Measurements from ENCODE around the gene FAM20B.
"Not testable (repeated sequence)": the region's sequence is repeated elsewhere in the genome, so short reads cannot be mapped to it uniquely, and the experiment has no call there.

FAM20B gene, protein sequence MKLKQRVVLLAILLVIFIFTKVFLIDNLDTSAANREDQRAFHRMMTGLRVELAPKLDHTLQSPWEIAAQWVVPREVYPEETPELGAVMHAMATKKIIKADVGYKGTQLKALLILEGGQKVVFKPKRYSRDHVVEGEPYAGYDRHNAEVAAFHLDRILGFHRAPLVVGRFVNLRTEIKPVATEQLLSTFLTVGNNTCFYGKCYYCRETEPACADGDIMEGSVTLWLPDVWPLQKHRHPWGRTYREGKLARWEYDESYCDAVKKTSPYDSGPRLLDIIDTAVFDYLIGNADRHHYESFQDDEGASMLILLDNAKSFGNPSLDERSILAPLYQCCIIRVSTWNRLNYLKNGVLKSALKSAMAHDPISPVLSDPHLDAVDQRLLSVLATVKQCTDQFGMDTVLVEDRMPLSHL

GRCh38 chr1:179025125-179025974, at the start of gene FAM20B:
Gene FAM20B (plus strand): TSS chr1:179025894. CDS start chr1:179043848, 17,954 bp downstream.
- DNase-seq (ENCODE audit: low read depth) = peak; percentile 80

DNA sequence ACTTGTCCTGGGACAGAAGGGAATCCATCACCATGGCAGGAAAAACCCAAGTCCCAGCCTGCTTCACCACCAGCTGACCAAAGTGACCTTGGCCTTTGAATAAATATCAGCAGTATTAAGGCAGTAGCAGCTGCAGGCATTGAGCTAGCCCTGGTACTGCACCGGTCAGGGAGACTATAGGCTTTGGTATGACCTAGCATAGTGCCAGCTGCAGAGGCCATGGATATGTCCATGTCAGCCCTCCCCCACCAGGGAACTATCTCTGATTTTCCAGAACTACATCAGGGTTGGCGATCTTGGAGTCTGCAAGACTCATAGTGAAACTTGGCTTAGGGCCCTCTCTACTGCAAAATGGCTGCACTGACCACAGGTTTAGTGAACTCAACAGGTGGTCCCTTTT, 49.2 kb upstream of the FAM20B start:
- DNase-seq (ENCODE audit: low read depth) = no peak

- no peak for DNase-seq (ENCODE audit: low read depth)
Measured at GRCh38 chr1:178986204-178986603, 39.5 kb upstream of the FAM20B start.

- DNase-seq (ENCODE audit: low read depth) = not testable (repeated sequence)
Measured at GRCh38 chr1:178988198-178988597, 37.5 kb upstream of the FAM20B start.

DNA sequence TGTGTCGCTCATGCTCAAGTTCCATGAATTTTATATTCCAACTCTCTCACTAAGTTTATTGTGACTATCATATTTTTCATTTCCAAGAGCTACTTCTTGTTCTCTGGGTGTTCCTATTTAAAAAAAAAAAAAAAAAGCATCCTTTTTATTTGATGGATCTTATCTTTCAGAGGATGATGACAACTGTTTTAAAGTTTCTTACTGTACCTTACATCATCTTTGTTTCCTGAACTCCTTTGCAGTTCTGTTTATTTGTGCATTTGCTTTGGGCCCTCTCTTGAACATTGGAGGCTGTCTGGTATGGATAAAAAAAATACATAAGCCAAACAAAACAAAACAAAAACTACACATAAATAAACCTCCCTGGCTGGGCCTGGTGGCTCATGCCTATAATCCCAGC, 32.1 kb upstream of the FAM20B start:
- no peak for DNase-seq (ENCODE audit: low read depth)

DNA sequence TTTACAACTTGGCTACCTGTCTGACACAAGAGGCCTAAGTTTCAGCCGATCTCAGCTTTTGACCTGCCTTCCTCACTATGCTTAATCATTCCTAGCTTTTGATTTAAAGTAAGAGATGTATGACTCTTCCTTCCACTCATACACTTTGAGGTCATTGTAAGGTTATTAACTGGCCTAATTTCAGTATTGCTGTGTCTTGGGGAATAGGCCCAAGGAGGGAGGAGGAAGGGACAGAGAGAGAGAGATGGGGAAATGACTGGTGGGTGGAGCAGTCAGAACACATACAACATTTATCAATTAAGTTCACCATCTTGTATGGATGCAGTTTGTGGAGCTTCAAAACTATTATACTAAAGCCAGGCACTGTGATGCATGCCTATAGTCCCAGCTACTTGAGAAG, 28.3 kb upstream of the FAM20B start:
- no peak for DNase-seq (ENCODE audit: low read depth)

- no peak for DNase-seq (ENCODE audit: low read depth)
Measured at GRCh38 chr1:178998295-178998694, 27.4 kb upstream of the FAM20B start.

DNA sequence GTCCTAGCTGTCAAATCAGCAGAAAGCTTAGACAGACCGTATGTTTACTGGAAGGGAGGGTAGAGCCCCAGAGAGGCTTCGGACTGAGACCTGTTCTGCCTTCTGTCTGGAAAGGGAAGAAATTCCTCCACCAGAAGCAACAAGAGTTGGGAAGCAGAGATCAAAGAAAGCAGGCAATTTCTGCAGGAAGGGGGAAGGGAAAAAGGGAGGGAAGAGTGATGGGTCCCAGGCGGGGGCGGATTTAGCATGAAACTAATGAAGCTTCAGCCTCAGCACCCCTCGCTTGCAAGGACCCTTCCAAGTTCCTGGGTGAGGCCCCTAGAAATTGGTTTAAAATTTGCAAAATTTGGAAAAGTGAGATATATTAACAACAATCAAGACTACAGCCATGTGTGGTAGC, 26.6 kb upstream of the FAM20B start:
- no peak for DNase-seq (ENCODE audit: low read depth)

DNA sequence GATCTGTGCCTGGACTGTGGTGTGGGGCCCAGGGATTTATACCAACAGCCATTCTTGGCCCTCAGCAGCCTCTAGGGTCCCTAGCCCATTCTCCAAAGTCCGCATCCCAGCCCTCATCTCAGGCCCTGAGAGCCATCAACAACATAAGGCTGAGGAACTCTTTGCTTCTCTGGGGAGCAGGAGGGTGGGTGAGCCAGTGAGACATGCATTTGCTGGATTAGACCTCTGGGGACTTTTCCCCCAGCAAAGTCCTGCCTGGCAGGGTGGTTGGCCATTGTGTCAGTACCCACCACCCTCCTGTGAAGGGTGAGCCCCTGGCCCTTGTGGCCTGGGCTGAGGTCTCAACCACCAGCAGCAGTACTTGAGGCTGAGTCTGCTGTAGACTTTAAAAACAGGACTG, 24.2 kb upstream of the FAM20B start:
- DNase-seq (ENCODE audit: low read depth) = no peak

GRCh38 chr1:179002064-179002463, 23.6 kb upstream of the FAM20B start:
- DNase-seq (ENCODE audit: low read depth) = not testable (repeated sequence)

DNA sequence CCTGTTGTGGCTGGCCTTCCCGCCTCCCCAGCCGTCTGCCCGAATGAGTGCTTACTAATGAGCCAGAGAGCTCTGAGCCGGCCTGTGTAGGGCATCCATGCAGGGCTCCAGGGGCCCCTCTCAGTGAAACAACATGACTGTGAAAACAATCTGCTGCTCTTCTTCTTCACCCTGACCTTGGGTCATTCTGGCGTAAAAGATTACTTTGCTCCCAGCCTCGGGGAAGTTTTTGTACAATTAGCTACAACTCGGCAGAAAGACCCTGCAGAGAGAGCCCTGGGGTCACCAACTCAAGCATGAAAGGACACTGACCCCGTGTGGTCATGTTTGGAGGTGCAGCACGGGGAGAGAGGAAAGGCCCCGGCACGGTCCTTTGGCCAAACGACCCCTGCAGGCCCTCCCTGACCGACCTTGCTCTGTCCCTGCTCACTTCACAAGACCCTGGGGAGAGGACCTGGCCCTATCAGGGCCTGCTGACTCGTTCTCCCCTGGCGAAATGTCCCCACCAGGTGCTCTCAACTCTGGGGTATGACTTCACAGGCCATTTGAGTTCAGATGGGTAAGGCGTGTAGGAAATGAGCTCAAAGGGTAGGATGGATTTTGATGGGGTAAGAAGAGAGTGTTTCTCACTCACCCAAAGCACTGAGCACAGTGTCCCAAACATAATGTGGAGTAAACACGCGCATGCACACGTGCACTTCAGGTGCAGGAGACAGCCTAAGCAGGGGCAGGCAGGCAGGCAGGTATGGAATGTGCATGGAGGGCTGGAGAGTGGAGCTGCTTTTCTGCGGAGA, 22.9 kb upstream of the FAM20B start:
- DNase-seq (ENCODE audit: low read depth) = peak; percentile 57

DNA sequence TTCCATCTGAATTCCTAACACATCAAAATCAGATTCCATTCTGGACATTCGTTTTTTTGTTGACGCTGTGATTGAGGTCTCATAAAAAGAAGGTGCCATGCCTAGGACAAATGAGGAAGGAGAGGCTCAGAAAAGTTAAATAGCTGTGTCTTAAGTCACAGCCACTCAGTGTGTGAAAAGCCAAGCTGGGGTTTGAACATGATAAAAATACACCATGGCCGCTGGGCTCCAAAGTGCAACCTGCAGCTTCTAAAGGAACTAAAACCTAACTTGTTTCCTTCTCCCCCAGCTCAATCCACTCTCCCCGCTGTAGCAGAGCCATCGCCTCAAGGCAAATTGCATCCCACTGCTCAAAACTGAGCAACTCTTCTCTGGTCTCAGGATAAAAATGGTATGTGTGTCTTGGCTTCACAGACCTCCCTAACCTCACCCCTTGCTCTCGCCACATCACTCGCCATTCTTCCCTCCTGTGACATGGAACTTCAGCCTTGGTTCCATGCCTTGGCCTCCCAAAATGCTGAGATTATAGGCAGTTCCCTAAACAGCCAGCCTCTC, 22.1 kb upstream of the FAM20B start:
- DNase-seq (ENCODE audit: low read depth) = no peak

DNA sequence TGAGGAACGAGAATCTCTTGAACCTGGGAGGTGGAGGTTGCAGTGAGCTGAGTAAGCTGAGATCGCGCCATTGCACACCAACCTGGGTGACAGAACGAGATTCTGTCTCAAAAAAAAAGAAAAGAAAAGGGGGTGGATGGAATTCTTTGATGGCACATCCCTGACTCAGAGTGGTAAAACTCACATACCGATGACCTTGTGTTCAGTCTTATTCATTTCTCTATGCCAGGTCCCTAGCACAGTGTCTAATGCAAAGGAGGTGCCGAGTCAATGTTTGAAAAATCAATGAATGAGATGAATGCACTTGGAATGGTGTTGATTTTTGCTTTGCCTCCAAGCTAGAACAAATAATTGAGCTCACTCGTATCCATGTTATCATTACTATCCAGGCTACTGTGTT, 18.5 kb upstream of the FAM20B start:
- DNase-seq (ENCODE audit: low read depth) = no peak

DNA sequence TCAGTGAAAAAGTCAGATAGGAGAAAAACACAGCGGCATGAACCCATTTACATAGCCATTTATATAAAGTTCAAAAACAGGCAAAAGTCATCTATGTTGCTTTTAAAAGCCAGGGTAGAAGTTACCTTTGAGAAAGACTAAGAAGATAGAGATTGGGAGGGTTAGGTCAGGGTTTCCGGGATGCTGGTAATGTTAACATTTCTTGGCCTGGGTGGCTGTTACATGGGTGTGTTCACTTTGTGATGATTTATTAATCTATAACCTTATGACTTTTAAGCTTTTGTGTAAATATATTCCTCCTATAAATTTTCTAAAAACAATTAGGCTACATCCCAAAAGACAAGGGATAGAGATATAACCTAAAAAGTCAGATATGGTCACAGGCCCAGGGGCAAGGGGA, 15.0 kb upstream of the FAM20B start:
- DNase-seq (ENCODE audit: low read depth) = no peak

- DNase-seq (ENCODE audit: low read depth) = no peak
Measured at GRCh38 chr1:179012038-179012437, 13.7 kb upstream of the FAM20B start.

GRCh38 chr1:179014123-179014522, 11.6 kb upstream of the FAM20B start:
- no peak for DNase-seq (ENCODE audit: low read depth)

DNA sequence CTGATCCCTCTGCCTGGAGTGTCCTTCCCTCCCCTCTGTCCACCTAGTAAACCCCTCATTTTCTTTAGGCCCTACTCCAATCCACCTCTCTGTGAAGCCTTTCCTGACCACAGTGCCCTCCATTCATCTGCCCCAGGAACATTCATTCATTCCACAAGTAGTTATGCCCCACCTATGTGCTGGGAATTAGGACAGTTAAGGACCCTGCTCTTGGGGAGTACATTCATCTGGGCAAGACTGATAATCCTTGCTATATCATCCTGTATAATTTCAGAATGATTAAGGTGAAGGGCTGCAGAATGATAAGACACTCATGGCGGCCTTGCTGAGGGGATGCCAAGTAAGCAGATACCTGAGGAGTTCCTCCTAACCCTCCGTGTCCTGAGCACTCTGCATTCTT, 10.3 kb upstream of the FAM20B start:
- DNase-seq (ENCODE audit: low read depth) = no peak

DNA sequence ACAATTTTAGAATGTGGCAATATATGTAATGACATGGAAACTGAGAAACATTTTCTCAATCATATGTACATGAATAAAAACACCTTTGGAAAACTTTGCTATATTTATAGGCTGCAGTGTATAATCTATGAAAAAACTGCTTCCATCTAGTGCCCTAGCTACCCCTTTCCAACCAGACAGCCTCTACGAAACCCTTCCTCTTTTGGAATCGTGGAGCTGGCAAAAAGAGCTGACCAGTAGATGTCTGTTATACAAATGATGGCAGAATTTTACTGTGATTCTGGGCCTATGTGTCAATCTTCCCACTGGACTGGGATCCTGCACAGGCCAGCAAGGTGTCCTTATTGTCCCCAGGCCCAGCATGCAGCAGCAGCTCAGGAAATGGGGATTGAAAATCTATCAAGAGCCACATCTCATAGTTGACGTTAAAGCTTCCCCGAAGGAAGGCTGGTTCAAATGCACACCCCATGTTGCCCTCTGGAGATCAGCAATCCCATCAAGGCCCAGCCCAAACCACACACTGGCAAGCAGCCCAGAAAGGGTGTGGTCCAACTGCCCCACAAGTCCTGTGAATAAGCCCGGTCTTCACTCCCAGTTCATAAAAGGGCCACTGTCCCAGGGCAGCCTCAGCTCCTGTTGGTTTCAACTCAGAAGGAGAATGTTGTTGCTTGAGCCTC, 8.8 kb upstream of the FAM20B start:
- no peak for DNase-seq (ENCODE audit: low read depth)

DNA sequence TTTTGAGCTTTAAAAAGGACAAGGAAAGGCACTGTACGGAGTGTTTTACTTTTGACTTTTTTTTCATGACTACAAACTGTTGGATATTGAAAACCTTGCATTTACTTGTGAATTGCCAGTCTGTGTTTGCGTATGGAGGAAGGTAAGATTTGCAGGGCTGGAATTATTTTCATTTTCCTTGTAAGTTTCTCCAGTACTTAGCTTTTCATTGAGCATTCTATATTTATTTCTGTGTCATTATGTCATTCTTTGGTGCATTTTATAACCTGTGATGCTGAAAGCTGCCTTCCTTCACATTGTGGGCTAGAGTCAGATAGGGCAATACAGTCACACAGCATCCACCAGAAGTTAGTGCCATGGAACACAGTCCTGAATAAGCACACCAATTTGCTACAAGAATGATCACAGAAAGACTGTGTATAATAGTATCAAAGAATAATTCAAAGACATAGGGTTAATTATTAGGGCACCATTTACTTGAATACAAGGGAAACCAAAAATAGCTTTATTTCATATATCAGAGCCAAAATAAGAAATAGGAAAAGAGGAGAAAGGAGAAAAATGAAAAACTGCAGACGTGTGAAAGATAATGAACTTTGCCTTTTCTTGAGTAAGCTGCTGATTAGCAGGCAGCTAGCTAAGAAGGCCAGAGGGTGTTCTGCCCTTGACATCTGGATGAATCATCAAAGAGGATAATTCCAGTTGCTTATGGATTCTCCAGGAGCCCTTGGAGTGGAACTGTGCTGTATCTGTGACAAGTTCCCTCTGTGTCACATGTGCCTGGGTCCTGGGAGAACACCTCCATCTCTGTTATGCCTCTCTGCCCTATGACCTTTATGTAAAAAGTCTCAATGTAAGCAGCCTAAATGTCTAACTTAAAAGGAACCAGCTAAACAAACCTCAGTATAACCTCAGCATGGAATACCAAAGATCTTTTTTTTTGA, 8.0 kb upstream of the FAM20B start:
- no peak for DNase-seq (ENCODE audit: low read depth)

DNA sequence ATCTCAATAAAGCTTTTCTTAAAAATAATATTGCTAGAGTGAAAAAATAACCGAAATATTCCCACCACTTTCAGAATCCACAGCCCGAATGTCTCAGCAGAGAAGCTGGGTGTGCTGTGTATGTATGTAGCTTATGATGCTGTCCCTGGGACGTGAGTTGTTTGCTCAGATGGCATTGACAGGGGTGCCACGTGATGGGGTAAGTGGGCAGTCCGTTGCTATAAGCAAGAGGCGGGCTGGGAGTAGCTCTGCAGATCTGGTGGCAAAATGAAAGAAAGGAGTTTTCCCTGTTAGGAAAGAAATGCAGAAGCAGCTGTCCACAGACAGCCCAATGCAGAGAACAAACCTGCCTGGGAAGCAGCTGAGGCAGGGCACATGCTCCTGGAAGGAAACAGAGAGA, 3.8 kb upstream of the FAM20B start:
- DNase-seq (ENCODE audit: low read depth) = no peak
